ENCODE data around the gene RTF2.

GRCh38 chr20:56468316-56469076 is at the start of gene RTF2:
- TF ChIP-seq CTCF (conservative IDR thresholded peaks at IDR 0.05; ENCODE audit: low read length) (no peak), EZH2phosphoT487 (IDR thresholded peaks at IDR 0.05; ENCODE audit: borderline replicate concordance) (no peak)

Measured in Loucy (cell line).